Hepatocyte (in vitro differentiated cells): ENCODE data around the gene UBE2O.

Experiments
- CTCF ChIP-seq: fragments of 200-600 bp; sonication (generic); IDR thresholded peaks from 2 replicates; pipeline ENCODE4 v1.5.1; 2016; ENCODE audit warnings: antibody characterized with exemption, mild to moderate bottlenecking; ENCODE audit not compliant: poor library complexity
- EZH2phosphoT487 ChIP-seq: fragments of 200-600 bp; sonication (generic); IDR thresholded peaks from one replicate; pipeline ENCODE4 v1.6.1; 2018; ENCODE audit warnings: antibody characterized with exemption, mild to moderate bottlenecking, low read depth, moderate library complexity; ENCODE audit not compliant: unreplicated experiment, severe bottlenecking

GRCh38 chr17:76397184-76397583 lies 55.8 kb downstream of the UBE2O start:
- TF ChIP-seq CTCF (no peak), EZH2phosphoT487 (no peak)
